OCI-LY1 (cell line): ENCODE measurements around the gene CACNA2D3.

ENCODE experiments used
- H2AFZ ChIP-seq: fragments of 200-600 bp; sonication (generic), shearing (Covaris generic); 2 replicates; pipeline ENCODE4 v1.6.0; 2014; ENCODE audit warnings: antibody characterized with exemption, mild to moderate bottlenecking, low read length
- H3F3A ChIP-seq: fragments of 200-600 bp; sonication (generic), shearing (Covaris generic); 2 replicates; pipeline ENCODE4 v1.6.0; 2014; ENCODE audit warnings: mild to moderate bottlenecking, antibody characterized with exemption, low read length, moderate library complexity; ENCODE audit not compliant: insufficient read depth
- H3K27ac ChIP-seq: fragments of 200-600 bp; sonication (generic); 2 replicates; pipeline ENCODE4 v1.5.1; 2014; ENCODE audit warnings: low read length, mixed run types, mild to moderate bottlenecking, low read depth; ENCODE audit not compliant: poor library complexity, severe bottlenecking
- H3K27me3 ChIP-seq: fragments of 200-600 bp; sonication (generic); 2 replicates; pipeline ENCODE4 v1.6.0; 2014; ENCODE audit warnings: antibody characterized with exemption, mild to moderate bottlenecking, low read length, moderate library complexity; ENCODE audit not compliant: insufficient read depth
- H3K36me3 ChIP-seq: fragments of 200-600 bp; sonication (generic); 2 replicates; pipeline ENCODE4 v1.6.1; 2014; ENCODE audit warnings: mild to moderate bottlenecking, antibody characterized with exemption, low read length, moderate library complexity, mixed read lengths; ENCODE audit not compliant: insufficient read depth
- H3K4me1 ChIP-seq: fragments of 200-600 bp; sonication (generic); 2 replicates; pipeline ENCODE4 v1.5.1; 2014; ENCODE audit warnings: mild to moderate bottlenecking, low read length, moderate library complexity; ENCODE audit not compliant: insufficient read depth, severe bottlenecking
- H3K4me2 ChIP-seq: fragments of 200-600 bp; sonication (generic), shearing (Covaris generic); 2 replicates; pipeline ENCODE4 v1.6.1; 2014; ENCODE audit warnings: low read length
- H3K4me3 ChIP-seq: fragments of 200-600 bp; sonication (generic); 2 replicates; pipeline ENCODE4 v1.5.1; 2014; ENCODE audit warnings: low read length, low read depth, mild to moderate bottlenecking, mixed read lengths; ENCODE audit not compliant: poor library complexity, severe bottlenecking
- H3K79me2 ChIP-seq: fragments of 200-600 bp; shearing (Covaris generic); 2 replicates; pipeline ENCODE4 v1.6.1; 2016; ENCODE audit warnings: mixed run types, low read length, mixed read lengths; ENCODE audit not compliant: insufficient read depth
- H3K9ac ChIP-seq: fragments of 200-600 bp; sonication (generic), shearing (Covaris generic); 2 replicates; pipeline ENCODE4 v1.6.1; 2014; ENCODE audit warnings: mild to moderate bottlenecking, low read length, mixed read lengths
- H3K9me2 ChIP-seq: fragments of 200-600 bp; sonication (generic), shearing (Covaris generic); 2 replicates; pipeline ENCODE4 v1.6.1; 2014; ENCODE audit warnings: low read depth, mild to moderate bottlenecking, low read length, mixed read lengths
- H3K9me3 ChIP-seq: fragments of 200-600 bp; shearing (Covaris generic); 2 replicates; pipeline ENCODE4 v1.6.1; 2014; ENCODE audit warnings: low read length, mixed read lengths
- H4K20me1 ChIP-seq: fragments of 200-600 bp; sonication (generic), shearing (Covaris generic); 2 replicates; pipeline ENCODE4 v1.6.0; 2016; ENCODE audit warnings: mild to moderate bottlenecking, low read length; ENCODE audit not compliant: insufficient read depth
- CTCF ChIP-seq: fragments of 200-600 bp; sonication (generic), shearing (Covaris generic); IDR thresholded peaks from 2 replicates; pipeline ENCODE4 v1.5.1; 2017; ENCODE audit warnings: mild to moderate bottlenecking, antibody characterized with exemption, low read length, moderate library complexity, mixed read lengths
- EZH2 ChIP-seq: fragments of 200-600 bp; sonication (generic), shearing (Covaris generic); IDR thresholded peaks from 2 replicates; pipeline ENCODE4 v1.8.0; 2017; ENCODE audit warnings: borderline replicate concordance, mixed run types, mild to moderate bottlenecking, antibody characterized with exemption, low read length, moderate library complexity, mixed read lengths

CACNA2D3 gene

GRCh38 chr3:54150864-54151467 lies 28.6 kb downstream of the CACNA2D3 start:
- H3K4me1 ChIP-seq, result no peaks in the 10 kb centered on the region
- H3K9me3 ChIP-seq, result no peaks in the 10 kb centered on the region
- H3K9me2 ChIP-seq, result no peaks in the 10 kb centered on the region
- H3F3A ChIP-seq, result no peaks in the 10 kb centered on the region
- H4K20me1 ChIP-seq, result no peaks in the 10 kb centered on the region
- H2AFZ ChIP-seq, result no peak overlapping the region
- no peaks in the 10 kb centered on the region for H3K79me2 ChIP-seq
- no peaks in the 10 kb centered on the region for H3K27me3 ChIP-seq
- H3K4me2 ChIP-seq, result no peak overlapping the region
- H3K4me3 ChIP-seq, result no peak overlapping the region
- TF ChIP-seq EZH2, result no peak
- no peak for TF ChIP-seq CTCF
- no peak overlapping the region for H3K27ac ChIP-seq
- no peaks in the 10 kb centered on the region for H3K36me3 ChIP-seq
- no peak overlapping the region for H3K9ac ChIP-seq

DNA sequence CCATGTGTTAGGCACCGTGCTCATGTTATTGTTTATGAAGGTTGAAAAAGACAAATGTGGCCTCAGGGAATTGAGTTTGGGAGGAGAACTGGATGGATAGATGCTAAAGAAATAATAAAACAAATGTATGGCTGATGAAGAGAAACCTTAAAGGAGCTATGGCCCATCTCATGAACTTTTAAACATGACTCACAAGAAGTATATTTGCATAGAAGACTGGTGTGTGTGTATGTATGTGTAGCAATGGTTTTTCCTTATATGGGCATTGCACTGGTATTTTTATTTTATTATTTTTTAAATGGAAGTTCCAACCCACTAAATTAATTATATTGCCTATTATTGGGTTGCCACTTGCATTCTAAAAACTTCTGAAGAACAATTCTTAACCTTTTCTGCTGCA lies 31.1 kb downstream of the CACNA2D3 start:
- TF ChIP-seq CTCF (no peak), EZH2 (no peak)
- Histone ChIP-seq H3K4me1 (no peaks in the 10 kb centered on the region), H3K9ac (no peak overlapping the region), H3K9me2 (no peaks in the 10 kb centered on the region), H3K27me3 (no peaks in the 10 kb centered on the region), H3K36me3 (no peaks in the 10 kb centered on the region), H2AFZ (no peak overlapping the region), H3F3A (no peaks in the 10 kb centered on the region), H3K4me3 (no peak overlapping the region), H3K9me3 (no peaks in the 10 kb centered on the region), H3K27ac (no peak overlapping the region), H4K20me1 (no peaks in the 10 kb centered on the region), H3K79me2 (no peaks in the 10 kb centered on the region), H3K4me2 (no peak overlapping the region)

GRCh38 chr3:54157860-54158259 lies 35.5 kb downstream of the CACNA2D3 start:
- no peak overlapping the region for H2AFZ ChIP-seq
- no peaks in the 10 kb centered on the region for H3K9me3 ChIP-seq
- no peaks in the 10 kb centered on the region for H3K4me1 ChIP-seq

More at GRCh38 chr3:54157860-54158259, 35.5 kb downstream of the CACNA2D3 start:
- H4K20me1 ChIP-seq, result no peaks in the 10 kb centered on the region
- no peak overlapping the region for H3K27ac ChIP-seq
- H3K4me2 ChIP-seq, result no peak overlapping the region
- no peaks in the 10 kb centered on the region for H3K27me3 ChIP-seq
- no peaks in the 10 kb centered on the region for H3K36me3 ChIP-seq
- H3K79me2 ChIP-seq, result no peaks in the 10 kb centered on the region
- H3F3A ChIP-seq, result no peaks in the 10 kb centered on the region
- TF ChIP-seq EZH2 (no peak), CTCF (no peak)
- H3K9ac ChIP-seq, result no peak overlapping the region
- no peaks in the 10 kb centered on the region for H3K9me2 ChIP-seq
- H3K4me3 ChIP-seq, result no peak overlapping the region
